Karpas-422 (cell line): ENCODE measurements around the gene CDH5. TPM values are rescaled to one million over a fixed set of nuclear protein-coding genes. Genes with fewer than 3 reads are reported as not detected.

Experiments used
- DNase-seq: peaks from one replicate; pipeline ENCODE4 v3.0.0-alpha.2; 2015
- H2AFZ ChIP-seq: fragments of 200-600 bp; sonication (generic); 2 replicates; pipeline ENCODE4 v1.6.1; 2014; ENCODE audit warnings: antibody characterized with exemption, low read length, mixed read lengths
- H3K27ac ChIP-seq: fragments of 200-600 bp; sonication (generic); 2 replicates; pipeline ENCODE4 v1.5.1; 2014; ENCODE audit warnings: mild to moderate bottlenecking, low read length, moderate library complexity
- H3K27me3 ChIP-seq: fragments of 200-600 bp; sonication (generic); 2 replicates; pipeline ENCODE4 v1.6.1; 2014; ENCODE audit warnings: low read length, mixed read lengths
- H3K36me3 ChIP-seq: fragments of 200-600 bp; sonication (generic); 2 replicates; pipeline ENCODE4 v1.6.1; 2014; ENCODE audit warnings: low read length, mixed read lengths; ENCODE audit not compliant: insufficient read depth
- H3K4me1 ChIP-seq: fragments of 200-600 bp; sonication (generic); 2 replicates; pipeline ENCODE4 v1.6.1; 2014; ENCODE audit warnings: mild to moderate bottlenecking, low read length, mixed read lengths
- H3K4me2 ChIP-seq: fragments of 200-600 bp; sonication (generic); 2 replicates; pipeline ENCODE4 v1.6.1; 2014; ENCODE audit warnings: low read length, low read depth, mild to moderate bottlenecking; ENCODE audit not compliant: poor library complexity, severe bottlenecking
- H3K4me3 ChIP-seq: fragments of 200-600 bp; sonication (generic); 2 replicates; pipeline ENCODE4 v1.5.1; 2014; ENCODE audit warnings: mild to moderate bottlenecking, antibody characterized with exemption, low read length, mixed read lengths
- H3K79me2 ChIP-seq: fragments of 200-600 bp; sonication (generic); 2 replicates; pipeline ENCODE4 v1.6.1; 2014; ENCODE audit warnings: mild to moderate bottlenecking, low read length, mixed read lengths
- H3K9ac ChIP-seq: fragments of 200-600 bp; sonication (generic); 2 replicates; pipeline ENCODE4 v1.6.0; 2014; ENCODE audit warnings: low read length
- H3K9me2 ChIP-seq: fragments of 200-600 bp; sonication (generic), shearing (Covaris generic); replicated peaks from 2 replicates; pipeline ENCODE4 v1.6.0; 2014; ENCODE audit warnings: mild to moderate bottlenecking, low read length, moderate library complexity; ENCODE audit not compliant: insufficient read depth
- H3K9me3 ChIP-seq: fragments of 300-700, 200-600 bp; sonication (generic); 2 replicates; pipeline ENCODE4 v1.6.1; 2014; ENCODE audit warnings: low read length, mixed read lengths
- H4K20me1 ChIP-seq: fragments of 200-600 bp; sonication (generic); 2 replicates; pipeline ENCODE4 v1.6.1; 2014; ENCODE audit warnings: mild to moderate bottlenecking, antibody characterized with exemption, low read length, low read depth; ENCODE audit not compliant: insufficient read depth
- total RNA-seq: library from RNA; depleted of rRNA; stranded (reverse); fragments of >200 nt; shearing (Covaris generic); gene quantifications from 2 replicates; pipeline ENCODE4 v1.2.3, GENCODE V29; 2014; ENCODE audit warnings: low replicate concordance

CDH5 gene
- total RNA-seq, 1 experiment from 2014 or later, result not detected

DNA sequence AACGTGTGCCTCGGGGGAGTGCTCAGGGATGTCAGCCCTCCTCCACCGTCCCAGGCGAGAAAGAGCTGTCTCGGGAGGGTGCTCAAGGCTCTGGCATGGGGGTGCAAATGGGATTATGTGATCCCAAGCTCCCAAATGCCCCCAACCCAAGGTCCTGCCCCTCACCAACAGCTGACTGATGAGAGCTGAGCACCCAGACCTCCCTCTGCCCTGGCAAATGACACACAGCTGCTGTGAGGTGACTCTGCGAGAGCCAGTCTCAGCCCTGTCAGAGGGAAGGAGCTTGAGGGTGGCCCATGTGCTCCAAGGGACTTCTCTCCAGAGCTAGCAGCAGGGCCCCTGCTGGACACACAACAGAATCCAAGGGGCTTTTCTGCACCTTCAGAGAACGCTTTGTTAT lies 7.7 kb downstream of the CDH5 start:
- H4K20me1 ChIP-seq, result no peaks in the 10 kb centered on the region

DNA sequence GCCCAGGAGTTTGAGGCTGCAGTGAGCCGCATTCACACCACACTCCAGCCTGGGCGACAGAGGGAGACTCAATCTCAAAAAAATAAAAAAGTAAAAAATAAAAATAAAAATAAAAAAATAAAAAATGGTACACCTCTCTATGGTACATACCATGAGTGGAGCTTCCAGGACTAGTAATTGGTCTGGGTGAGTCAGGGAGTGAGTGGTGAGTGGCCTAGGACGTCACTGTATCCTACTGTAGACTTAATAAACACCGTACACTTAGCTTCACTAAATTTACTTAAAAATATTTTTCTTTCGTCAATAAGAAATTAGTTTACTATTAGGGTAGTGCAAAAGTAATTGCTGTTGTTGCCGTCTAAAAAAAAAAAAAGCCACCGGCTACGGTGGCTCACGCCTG lies 9.0 kb downstream of the CDH5 start:
- H3K9me2 ChIP-seq, result no peaks in the 10 kb centered on the region

More for the DNA sequence above, 7.7 kb downstream of the CDH5 start:
- H3K9me2 ChIP-seq, result no peaks in the 10 kb centered on the region
- no peak for DNase-seq
- no peaks in the 10 kb centered on the region for H3K79me2 ChIP-seq
- no peaks in the 10 kb centered on the region for H3K27me3 ChIP-seq
- H3K9me3 ChIP-seq, result no peaks in the 10 kb centered on the region
- no peak overlapping the region for H3K27ac ChIP-seq
- no peaks in the 10 kb centered on the region for H3K4me1 ChIP-seq
- H3K4me3 ChIP-seq, result no peak overlapping the region
- H3K36me3 ChIP-seq, result no peaks in the 10 kb centered on the region
- no peak overlapping the region for H2AFZ ChIP-seq
- H3K4me2 ChIP-seq, result no peak overlapping the region
- H3K9ac ChIP-seq, result no peak overlapping the region

DNA sequence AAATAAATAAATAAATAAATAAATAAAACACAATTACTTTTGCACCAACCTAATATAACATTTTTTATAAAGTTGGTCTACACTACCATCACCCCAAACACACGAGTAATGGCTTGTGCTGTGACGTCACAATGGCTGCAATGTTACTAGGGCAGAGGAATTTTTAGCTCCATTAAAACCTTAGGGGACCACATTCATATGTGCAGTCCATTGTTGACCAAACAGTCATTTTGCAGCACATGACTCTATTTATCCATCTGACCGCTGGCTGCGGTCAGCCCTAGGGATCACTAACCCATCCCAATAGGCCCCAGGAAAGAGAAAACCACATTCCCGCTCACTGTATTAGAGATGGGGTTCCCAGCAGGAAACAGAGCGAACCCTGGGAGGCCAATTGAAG lies 9.6 kb downstream of the CDH5 start:
- Histone ChIP-seq H3K9me3 (no peaks in the 10 kb centered on the region), H3K9me2 (no peaks in the 10 kb centered on the region), H3K27me3 (no peaks in the 10 kb centered on the region), H3K27ac (no peak overlapping the region), H3K4me3 (no peak overlapping the region), H3K4me1 (no peaks in the 10 kb centered on the region), H3K4me2 (no peak overlapping the region), H3K9ac (no peak overlapping the region), H3K79me2 (no peaks in the 10 kb centered on the region), H4K20me1 (no peaks in the 10 kb centered on the region), H2AFZ (no peak overlapping the region), H3K36me3 (no peaks in the 10 kb centered on the region)
- no peak for DNase-seq

More for the DNA sequence above, 9.0 kb downstream of the CDH5 start:
- Histone ChIP-seq H3K27me3 (no peaks in the 10 kb centered on the region), H3K4me2 (no peak overlapping the region), H2AFZ (no peak overlapping the region), H4K20me1 (no peaks in the 10 kb centered on the region), H3K9ac (no peak overlapping the region), H3K27ac (no peak overlapping the region), H3K79me2 (no peaks in the 10 kb centered on the region), H3K36me3 (no peaks in the 10 kb centered on the region), H3K9me3 (no peaks in the 10 kb centered on the region), H3K4me3 (no peak overlapping the region), H3K4me1 (no peaks in the 10 kb centered on the region)
- DNase-seq, result no peak

DNA sequence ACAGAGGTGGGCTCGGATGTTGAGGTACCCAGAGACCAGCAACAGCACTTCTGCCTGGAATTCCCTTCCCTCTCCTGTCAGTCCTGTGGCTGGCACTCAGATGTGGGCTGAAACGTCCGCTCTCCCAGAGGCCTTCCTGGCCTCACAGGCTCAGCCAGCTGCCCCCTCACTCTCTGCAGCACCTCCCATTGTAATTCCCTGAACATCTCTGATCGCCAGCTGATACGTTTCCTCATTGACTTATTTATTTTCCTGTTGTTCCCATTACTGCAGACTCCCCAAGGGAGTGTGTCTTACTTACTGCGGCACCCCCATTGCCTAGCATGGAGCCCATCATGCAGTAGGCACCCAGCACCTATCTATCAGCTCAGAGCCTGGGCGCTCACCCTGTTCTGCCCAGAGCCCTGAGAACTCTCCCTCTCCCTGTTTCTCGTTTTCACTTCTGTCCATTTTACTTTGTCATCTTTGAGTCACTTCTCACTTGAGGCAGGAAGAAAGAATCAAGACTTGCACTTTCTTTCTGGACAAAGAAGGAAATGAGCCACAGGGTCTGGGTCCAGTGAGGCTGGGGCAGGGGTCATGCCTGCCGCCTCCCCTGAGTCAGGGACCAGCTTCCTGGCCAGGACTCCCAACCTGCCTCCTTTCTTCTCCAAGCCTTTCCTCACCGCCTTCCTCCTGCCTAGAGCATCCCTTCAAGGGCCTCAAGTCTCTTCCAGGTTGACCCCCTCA lies 10.2 kb downstream of the CDH5 start:
- DNase-seq, result no peak
- Histone ChIP-seq H3K4me2 (no peak overlapping the region), H4K20me1 (no peaks in the 10 kb centered on the region), H3K27ac (no peak overlapping the region), H3K4me3 (no peak overlapping the region), H2AFZ (no peak overlapping the region), H3K79me2 (no peaks in the 10 kb centered on the region), H3K9me2 (no peaks in the 10 kb centered on the region), H3K36me3 (no peaks in the 10 kb centered on the region), H3K4me1 (no peaks in the 10 kb centered on the region), H3K9me3 (no peaks in the 10 kb centered on the region), H3K27me3 (no peaks in the 10 kb centered on the region), H3K9ac (no peak overlapping the region)

DNA sequence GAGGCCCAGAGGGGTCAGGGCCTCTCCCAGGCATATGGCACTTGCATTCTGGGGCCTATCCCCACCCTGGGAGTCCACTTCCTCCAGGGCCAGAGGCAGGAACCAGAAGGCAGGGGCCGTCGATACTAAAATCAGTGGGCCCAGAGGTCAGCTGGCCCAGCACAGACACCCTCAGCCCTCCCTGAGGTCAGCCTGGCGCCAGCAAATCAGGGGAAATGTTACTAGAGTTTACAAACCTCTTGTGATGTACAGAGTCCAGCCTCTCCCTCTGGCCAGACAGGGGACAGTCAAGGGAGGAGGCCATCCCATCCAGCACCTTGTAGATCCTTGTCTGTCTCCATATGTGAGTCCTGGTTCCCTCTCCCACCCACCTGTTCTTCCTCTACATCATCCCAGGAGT lies 10.8 kb downstream of the CDH5 start:
- Histone ChIP-seq H3K27me3 (no peaks in the 10 kb centered on the region), H3K27ac (no peak overlapping the region), H3K4me1 (no peaks in the 10 kb centered on the region), H3K9ac (no peak overlapping the region), H3K79me2 (no peaks in the 10 kb centered on the region), H3K4me2 (no peak overlapping the region), H3K36me3 (no peaks in the 10 kb centered on the region), H3K9me2 (no peaks in the 10 kb centered on the region), H3K9me3 (no peaks in the 10 kb centered on the region), H2AFZ (no peak overlapping the region), H4K20me1 (no peaks in the 10 kb centered on the region), H3K4me3 (no peak overlapping the region)
- DNase-seq, result no peak

DNA sequence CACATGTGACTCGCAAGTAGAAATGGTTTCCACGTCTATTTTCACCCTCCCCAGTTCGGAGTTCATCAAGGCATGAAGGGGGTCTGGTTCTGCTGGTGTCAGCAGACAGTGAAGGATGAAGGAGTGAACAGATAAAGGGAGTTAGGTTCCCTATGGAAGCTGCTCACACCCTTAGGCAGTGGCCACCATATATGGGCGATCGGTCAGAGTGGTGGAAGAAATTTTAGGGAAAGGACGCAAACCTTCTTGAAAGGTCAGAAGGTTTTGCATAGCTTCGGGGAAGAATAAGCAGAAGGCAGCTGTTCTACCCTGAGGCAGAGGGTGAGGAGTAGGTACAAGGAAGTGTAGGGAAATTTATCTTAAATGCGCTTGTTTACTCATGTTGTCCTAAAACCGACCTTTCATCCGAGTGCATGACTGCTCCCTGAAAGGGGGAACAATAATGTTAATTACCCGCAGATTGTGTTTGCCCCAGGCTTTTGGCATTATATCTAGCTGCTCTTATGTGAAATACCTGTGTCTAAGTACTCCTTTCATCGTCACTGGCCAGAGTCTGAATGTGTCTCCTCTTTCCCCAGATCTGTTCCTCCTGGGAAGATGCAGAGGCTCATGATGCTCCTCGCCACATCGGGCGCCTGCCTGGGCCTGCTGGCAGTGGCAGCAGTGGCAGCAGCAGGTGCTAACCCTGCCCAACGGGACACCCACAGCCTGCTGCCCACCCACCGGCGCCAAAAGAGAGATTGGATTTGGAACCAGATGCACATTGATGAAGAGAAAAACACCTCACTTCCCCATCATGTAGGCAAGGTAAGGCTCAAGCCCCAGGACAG lies 12.5 kb downstream of the CDH5 start:
- Histone ChIP-seq H3K9ac (no peak overlapping the region), H3K4me2 (no peak overlapping the region)

DNA sequence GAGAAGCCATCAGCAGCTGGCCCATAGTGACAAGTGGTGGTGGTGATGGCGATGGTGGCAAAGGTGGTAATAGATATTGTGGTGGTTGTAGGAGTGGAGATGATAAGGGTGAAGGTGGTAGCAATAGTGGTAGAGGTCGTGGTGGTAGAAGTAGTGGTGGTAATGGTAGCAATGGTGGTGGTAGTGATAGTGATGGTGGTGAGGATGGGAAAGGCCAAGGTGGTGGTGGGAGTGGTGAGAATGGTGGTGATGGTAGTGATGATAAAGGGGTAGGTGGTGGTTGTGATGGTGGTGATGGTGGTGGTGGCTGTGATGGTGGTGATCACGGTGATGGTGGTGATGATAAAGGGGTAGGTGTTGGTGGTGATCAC lies 13.1 kb downstream of the CDH5 start:
- no peak overlapping the region for H3K4me3 ChIP-seq
- H3K4me2 ChIP-seq, result no peak overlapping the region
- no peak overlapping the region for H3K27ac ChIP-seq
- H3K36me3 ChIP-seq, result no peaks in the 10 kb centered on the region
- H3K79me2 ChIP-seq, result no peaks in the 10 kb centered on the region
- H3K9me3 ChIP-seq, result no peaks in the 10 kb centered on the region
- H3K27me3 ChIP-seq, result no peaks in the 10 kb centered on the region
- H4K20me1 ChIP-seq, result no peaks in the 10 kb centered on the region
- DNase-seq, result no peak
- H3K4me1 ChIP-seq, result no peaks in the 10 kb centered on the region
- H3K9me2 ChIP-seq, result no peaks in the 10 kb centered on the region
- no peak overlapping the region for H3K9ac ChIP-seq
- no peak overlapping the region for H2AFZ ChIP-seq

More for the DNA sequence above, 12.5 kb downstream of the CDH5 start:
- Histone ChIP-seq H3K36me3 (no peaks in the 10 kb centered on the region), H4K20me1 (no peaks in the 10 kb centered on the region), H2AFZ (no peak overlapping the region), H3K4me3 (no peak overlapping the region), H3K4me1 (no peaks in the 10 kb centered on the region), H3K9me2 (no peaks in the 10 kb centered on the region), H3K27me3 (no peaks in the 10 kb centered on the region), H3K9me3 (no peaks in the 10 kb centered on the region), H3K27ac (no peak overlapping the region), H3K79me2 (no peaks in the 10 kb centered on the region)
- DNase-seq, result no peak

DNA sequence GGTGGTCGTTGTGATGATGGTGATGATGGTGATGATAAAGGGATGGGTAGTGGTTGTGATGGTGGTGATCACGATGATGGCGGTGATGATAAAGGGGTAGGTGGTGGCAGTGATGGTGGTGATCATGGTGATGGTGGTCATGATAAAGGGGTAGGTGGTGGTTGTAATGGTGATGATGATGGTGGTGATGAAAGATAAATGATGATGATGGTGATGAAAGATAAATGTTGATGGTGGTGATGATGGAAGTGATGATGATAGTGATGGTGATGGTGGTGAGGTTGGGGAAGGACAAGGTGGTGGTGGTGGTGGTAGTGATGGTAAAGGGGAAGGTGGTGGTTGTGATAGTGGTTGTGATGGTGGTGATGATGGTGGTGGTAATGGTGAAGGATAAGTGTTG lies 13.9 kb downstream of the CDH5 start:
- Histone ChIP-seq H2AFZ (no peak overlapping the region), H3K4me2 (no peak overlapping the region), H3K79me2 (no peaks in the 10 kb centered on the region), H3K36me3 (no peaks in the 10 kb centered on the region), H3K4me3 (no peak overlapping the region), H3K27me3 (no peaks in the 10 kb centered on the region), H3K9me3 (no peaks in the 10 kb centered on the region), H3K9me2 (no peaks in the 10 kb centered on the region), H4K20me1 (no peaks in the 10 kb centered on the region), H3K4me1 (no peaks in the 10 kb centered on the region), H3K9ac (no peak overlapping the region), H3K27ac (no peak overlapping the region)
- no peak for DNase-seq
